Cardiac septum (tissue), 1 donor: ENCODE measurements around the gene PIAS1. TPM values are rescaled to one million over a fixed set of nuclear protein-coding genes. Genes with fewer than 3 reads are reported as not detected.

Source experiments
- DNase-seq: peaks from one replicate; pipeline ENCODE4 v3.0.0-alpha.2; 2020; ENCODE audit warnings: low spot score
- intact Hi-C: fragments of 100-400 bp; cut with DNase I; formaldehyde crosslinking; loops from one replicate; pipeline ENCODE4 v1.14.0; 2022
- total RNA-seq: library from RNA; stranded (reverse); fragmentation: NEBNext Ultra II Directional; extraction: Animal tissue kit (Norgen Biotek cat#: 25700); gene quantifications from one replicate; pipeline ENCODE4 v1.2.1, GENCODE V29; 2021
- donor health status: DM: no; HTN: no; CAD: no.

Gene PIAS1
- total RNA-seq, 1 donor from 2014 or later, result 29.4 TPM

- intact Hi-C loops, result no loop called here
- DNase-seq, result no peak
Observed at GRCh38 chr15:68100194-68100593, 46.1 kb downstream of the PIAS1 start.

GRCh38 chr15:68103603-68104002 lies 49.5 kb downstream of the PIAS1 start:
- no peak for DNase-seq
- intact Hi-C loops, result no loop called here

- DNase-seq, result no peak
- intact Hi-C loops, result no loop called here
Observed at GRCh38 chr15:68106656-68107055, 52.5 kb downstream of the PIAS1 start.

- no peak for DNase-seq
- intact Hi-C loops, result no loop called here
Observed at GRCh38 chr15:68107142-68107541, 53.0 kb downstream of the PIAS1 start.

GRCh38 chr15:68112706-68113105 lies 58.6 kb downstream of the PIAS1 start:
- intact Hi-C loops, result no loop called here

GRCh38 chr15:68113273-68113672 lies 59.2 kb downstream of the PIAS1 start:
- intact Hi-C loops, result no loop called here
- DNase-seq, result no peak

More at GRCh38 chr15:68112706-68113105, 58.6 kb downstream of the PIAS1 start:
- no peak for DNase-seq

GRCh38 chr15:68113751-68114150 lies 59.6 kb downstream of the PIAS1 start:
- no peak for DNase-seq
- intact Hi-C loops, result no loop called here

- intact Hi-C loops, result no loop called here
Observed at GRCh38 chr15:68114356-68114755, 60.2 kb downstream of the PIAS1 start.

GRCh38 chr15:68114840-68115239 lies 60.7 kb downstream of the PIAS1 start:
- intact Hi-C loops, result no loop called here
- DNase-seq, result no peak

More at GRCh38 chr15:68114356-68114755, 60.2 kb downstream of the PIAS1 start:
- no peak for DNase-seq

GRCh38 chr15:68124700-68125099 lies 70.6 kb downstream of the PIAS1 start:
- intact Hi-C loops, result loop anchor here (5.0 kb wide), 1 partner anchor 72 kb away; the partner anchor contains the start of gene PIAS1

GRCh38 chr15:68126396-68126795 lies 72.3 kb downstream of the PIAS1 start:
- intact Hi-C loops, result loop anchor here (5.0 kb wide), 1 partner anchor 74 kb away; the partner anchor contains the start of gene PIAS1
- no peak for DNase-seq

More at GRCh38 chr15:68124700-68125099, 70.6 kb downstream of the PIAS1 start:
- no peak for DNase-seq

- intact Hi-C loops, result loop anchor here (5.0 kb wide), 1 partner anchor 77 kb away; the partner anchor contains the start of gene PIAS1
Observed at GRCh38 chr15:68129072-68129471, 75.0 kb downstream of the PIAS1 start.

GRCh38 chr15:68130851-68131250 lies 76.7 kb downstream of the PIAS1 start:
- DNase-seq, result no peak
- intact Hi-C loops, result no loop called here

More at GRCh38 chr15:68129072-68129471, 75.0 kb downstream of the PIAS1 start:
- DNase-seq, result no peak

GRCh38 chr15:68137096-68137495 lies 83.0 kb downstream of the PIAS1 start:
- intact Hi-C loops, result no loop called here
- DNase-seq, result no peak

GRCh38 chr15:68143129-68143528 lies 89.0 kb downstream of the PIAS1 start:
- DNase-seq, result no peak
- intact Hi-C loops, result no loop called here

- no peak for DNase-seq
- intact Hi-C loops, result no loop called here
Observed at GRCh38 chr15:68143785-68144184, 89.7 kb downstream of the PIAS1 start.

GRCh38 chr15:68145706-68146105 lies 91.6 kb downstream of the PIAS1 start:
- DNase-seq, result no peak
- intact Hi-C loops, result no loop called here

- DNase-seq, result no peak
- intact Hi-C loops, result no loop called here
Observed at GRCh38 chr15:68148039-68148438, 93.9 kb downstream of the PIAS1 start.

GRCh38 chr15:68149059-68149458 lies 94.9 kb downstream of the PIAS1 start:
- intact Hi-C loops, result no loop called here
- no peak for DNase-seq

- DNase-seq, result no peak
- intact Hi-C loops, result no loop called here
Observed at GRCh38 chr15:68150187-68150586, 96.1 kb downstream of the PIAS1 start.

- intact Hi-C loops, result no loop called here
- no peak for DNase-seq
Observed at GRCh38 chr15:68151277-68151676, 97.2 kb downstream of the PIAS1 start.

- DNase-seq, result no peak
- intact Hi-C loops, result no loop called here
Observed at GRCh38 chr15:68152342-68152741, 98.2 kb downstream of the PIAS1 start.
